Stomach (tissue), 9 donors: ENCODE measurements around the gene C18orf63. TPM values are rescaled to one million over a fixed set of nuclear protein-coding genes. Genes with fewer than 3 reads are reported as not detected.
"Not testable (repeated sequence)": the region's sequence is repeated elsewhere in the genome, so short reads cannot be mapped to it uniquely, and the experiment has no call there.

Experiments used
- DNase-seq, 2 donors: peaks; one replicate each; pipeline versions ENCODE4 v3.0.0 to v3.0.0-alpha.2; 2013 to 2019
- H3K27ac ChIP-seq, 5 donors: fragments of 200-600 bp in 4 of 5; sonication (generic) in 4 of 5; one replicate each; pipeline ENCODE4 v1.5.1; 2013 to 2019; ENCODE audit warnings: mild to moderate bottlenecking in 1 of 5, moderate library complexity in 1 of 5
- H3K27me3 ChIP-seq, 3 donors: fragments of 200-600 bp; sonication (generic); one replicate each; pipeline ENCODE4 v1.5.1; 2017 to 2019; ENCODE audit warnings: mixed run types in 1 of 3
- H3K36me3 ChIP-seq, 4 donors: fragments of 200-600 bp; sonication (generic); 1 replicate in 3 of 4; 2 replicates in 1 of 4; pipeline ENCODE4 v1.5.1; 2016 to 2019
- H3K4me1 ChIP-seq, 4 donors: fragments of 200-600 bp; sonication (generic); one replicate each; pipeline ENCODE4 v1.5.1; 2016 to 2019
- H3K4me3 ChIP-seq, 4 donors: fragments of 200-600 bp; sonication (generic) in 3 of 4; one replicate each; pipeline ENCODE4 v1.5.1; 2016 to 2019; ENCODE audit warnings: mild to moderate bottlenecking in 1 of 4
- H3K9me3 ChIP-seq, 4 donors: fragments of 200-600 bp; sonication (generic); one replicate each; pipeline ENCODE4 v1.5.1; 2016 to 2019
- EP300 ChIP-seq: sonication (generic); formaldehyde crosslinking; IDR thresholded peaks from one replicate; pipeline ENCODE4 v1.6.1; 2017; ENCODE audit warnings: antibody characterized with exemption
- POLR2A ChIP-seq, 4 donors: fragments of 450-650 bp; IDR thresholded peaks; one replicate each; pipeline ENCODE4 v1.6.1; 2016; ENCODE audit warnings: antibody characterized with exemption in 4 of 4, control low read depth in 2 of 4, mild to moderate bottlenecking in 1 of 4, moderate library complexity in 1 of 4
- POLR2AphosphoS5 ChIP-seq, 3 donors: sonication (generic); formaldehyde crosslinking; IDR thresholded peaks; one replicate each; pipeline ENCODE4 v1.6.1; 2016; ENCODE audit warnings: antibody characterized with exemption in 3 of 3
- WGBS, 5 donors: extraction: QIAGEN DNeasy Blood & Tissue Kit in 3 of 5; methylation state at CpG; one replicate each; pipeline versions ENCODE4 v1.1.5 to v1.1.7; 2013 to 2018; 5-methylcytosine and 5-hydroxymethylcytosine counted together
- intact Hi-C: fragments of 100-400 bp; cut with DNase I; formaldehyde crosslinking; loops from one replicate; pipeline ENCODE4 v1.15.1; 2023; ENCODE audit warnings: low total_unique reads
- polyA plus RNA-seq, 3 donors: library from polyadenylated mRNA; stranded (reverse); fragments of 200-250 nt; gene quantifications; one replicate each; pipeline ENCODE4 v1.2.3, GENCODE V29; 2013
- total RNA-seq, 5 donors: library from RNA; depleted of rRNA; stranded (reverse); fragments of >200 nt; gene quantifications; one replicate each; pipeline versions ENCODE4 v1.1.0 to v1.2.3, GENCODE V29; 2014 to 2016
- TF ChIP-seq, protein P1 (sequence below), 7 experiments: fragments of 450-650 bp in 4 of 7; fragments of 200-600 bp in 3 of 7; sonication (generic) in 3 of 7; IDR thresholded peaks; one replicate each; pipeline ENCODE4 v1.5.1; 2016 to 2019; ENCODE audit warnings: antibody characterized with exemption in 7 of 7, control low read depth in 2 of 7, mild to moderate bottlenecking in 1 of 7
- donor health status: healthy with polysubstance abuse.
- donor health status: Bipolar disorder and iron deficiency.
- donor health status: healthy.

Gene C18orf63
- total and polyA plus RNA-seq, 8 donors: not detected

- H3K4me1 ChIP-seq: peaks cover 20 to 46% (median 42%) of the 10 kb centered on the region in 4 donors
- no peaks in the 10 kb centered on the region for H3K36me3 ChIP-seq
- H3K9me3 ChIP-seq: no peaks in the 10 kb centered on the region
- intact Hi-C loops: no loop called here
- DNase-seq: no peak
- TF ChIP-seq POLR2A (IDR thresholded peaks at IDR 0.05) (no peak), EP300 (no peak), POLR2AphosphoS5 (IDR thresholded peaks at IDR 0.05) (no peak)
- TF ChIP-seq, protein P1, sequence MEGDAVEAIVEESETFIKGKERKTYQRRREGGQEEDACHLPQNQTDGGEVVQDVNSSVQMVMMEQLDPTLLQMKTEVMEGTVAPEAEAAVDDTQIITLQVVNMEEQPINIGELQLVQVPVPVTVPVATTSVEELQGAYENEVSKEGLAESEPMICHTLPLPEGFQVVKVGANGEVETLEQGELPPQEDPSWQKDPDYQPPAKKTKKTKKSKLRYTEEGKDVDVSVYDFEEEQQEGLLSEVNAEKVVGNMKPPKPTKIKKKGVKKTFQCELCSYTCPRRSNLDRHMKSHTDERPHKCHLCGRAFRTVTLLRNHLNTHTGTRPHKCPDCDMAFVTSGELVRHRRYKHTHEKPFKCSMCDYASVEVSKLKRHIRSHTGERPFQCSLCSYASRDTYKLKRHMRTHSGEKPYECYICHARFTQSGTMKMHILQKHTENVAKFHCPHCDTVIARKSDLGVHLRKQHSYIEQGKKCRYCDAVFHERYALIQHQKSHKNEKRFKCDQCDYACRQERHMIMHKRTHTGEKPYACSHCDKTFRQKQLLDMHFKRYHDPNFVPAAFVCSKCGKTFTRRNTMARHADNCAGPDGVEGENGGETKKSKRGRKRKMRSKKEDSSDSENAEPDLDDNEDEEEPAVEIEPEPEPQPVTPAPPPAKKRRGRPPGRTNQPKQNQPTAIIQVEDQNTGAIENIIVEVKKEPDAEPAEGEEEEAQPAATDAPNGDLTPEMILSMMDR (IDR thresholded peaks at IDR 0.05): no peak
- H3K27ac ChIP-seq: peak overlapping the region; percentile 49 to 92 (median 86)
- H3K27me3 ChIP-seq: no peaks in the 10 kb centered on the region
- 2 to 22% (median 11%) methylated on average over 4 of the region's 4 CpGs for WGBS, 5 donors
- peak overlapping the region; percentile 82 to 96 (median 96) for H3K4me3 ChIP-seq
Observed at GRCh38 chr18:74292541-74292858, 23.1 kb upstream of the C18orf63 start.

- H3K9me3 ChIP-seq, H3K27me3 ChIP-seq, H3K4me3 ChIP-seq, DNase-seq, intact Hi-C loops, H3K36me3 ChIP-seq: not testable (repeated sequence)
- Histone ChIP-seq H3K27ac (peak overlapping the region in 2 of 5 donors; percentile 86 to 92), H3K4me1 (peaks cover 19 to 41% (median 40%) of the 10 kb centered on the region in 4 donors)
- 75 to 94% (median 86%) methylated on average over 3 of the region's 3 CpGs for WGBS, 5 donors
Observed at GRCh38 chr18:74292982-74293381, 22.7 kb upstream of the C18orf63 start.

- no peak for TF ChIP-seq POLR2A (IDR thresholded peaks at IDR 0.05)
- TF ChIP-seq, protein P1 (IDR thresholded peaks at IDR 0.05): no peak
- no peak for TF ChIP-seq POLR2AphosphoS5 (IDR thresholded peaks at IDR 0.05)
- TF ChIP-seq EP300: no peak
- Histone ChIP-seq H3K4me1 (peaks cover 8 to 27% (median 26%) of the 10 kb centered on the region in 4 donors), H3K4me3 (no peak overlapping the region), H3K27me3 (no peaks in the 10 kb centered on the region), H3K36me3 (no peaks in the 10 kb centered on the region), H3K9me3 (no peaks in the 10 kb centered on the region), H3K27ac (no peak overlapping the region)
- 85 to 91% (median 88%) methylated on average over 8 of the region's 8 CpGs for WGBS, 5 donors
- DNase-seq: no peak
- intact Hi-C loops: no loop called here
Observed at GRCh38 chr18:74294526-74294925, 21.1 kb upstream of the C18orf63 start.

GRCh38 chr18:74299162-74299561, 16.5 kb upstream of the C18orf63 start:
- no peak for DNase-seq

GRCh38 chr18:74299746-74300145, 15.9 kb upstream of the C18orf63 start:
- Histone ChIP-seq H3K36me3 (no peaks in the 10 kb centered on the region), H3K4me1 (no peaks in the 10 kb centered on the region), H3K27ac (no peak overlapping the region), H3K9me3 (no peaks in the 10 kb centered on the region), H3K4me3 (no peak overlapping the region), H3K27me3 (no peaks in the 10 kb centered on the region)
- WGBS, 5 donors: 37 to 73% (median 45%) methylated on average over 3 of the region's 3 CpGs
- intact Hi-C loops: no loop called here
- no peak for DNase-seq
- no peak for TF ChIP-seq POLR2AphosphoS5 (IDR thresholded peaks at IDR 0.05)
- TF ChIP-seq EP300: no peak
- no peak for TF ChIP-seq POLR2A (IDR thresholded peaks at IDR 0.05)
- TF ChIP-seq, protein P1 (IDR thresholded peaks at IDR 0.05): no peak

More at GRCh38 chr18:74299162-74299561, 16.5 kb upstream of the C18orf63 start:
- Histone ChIP-seq H3K4me3 (no peak overlapping the region), H3K36me3 (no peaks in the 10 kb centered on the region), H3K27me3 (no peaks in the 10 kb centered on the region), H3K27ac (no peak overlapping the region), H3K4me1 (no peaks in the 10 kb centered on the region), H3K9me3 (no peaks in the 10 kb centered on the region)
- TF ChIP-seq, protein P1 (IDR thresholded peaks at IDR 0.05): no peak
- TF ChIP-seq POLR2A (IDR thresholded peaks at IDR 0.05): no peak
- TF ChIP-seq EP300: no peak
- no peak for TF ChIP-seq POLR2AphosphoS5 (IDR thresholded peaks at IDR 0.05)
- intact Hi-C loops: no loop called here
- WGBS, 5 donors: 79 to 91% (median 89%) methylated on average over 1 of the region's 1 CpG
